Dendritic cell treated with granulocyte-macrophage colony-stimulating factor and Interleukin-4, amounts not matched to agents 40 ng/mL and 50 ng/mL, for 4 days (primary cell): ENCODE measurements around the gene FLNB.
"Not testable (repeated sequence)": the region's sequence is repeated elsewhere in the genome, so short reads cannot be mapped to it uniquely, and the experiment has no call there.

Experiments used
- H3K27ac Mint-ChIP-seq: one replicate; pipeline ENCODE4 v1.8.0; 2022; ENCODE audit warnings: mild to moderate bottlenecking, mixed read lengths
- H3K27me3 Mint-ChIP-seq: one replicate; pipeline ENCODE4 v1.8.0; 2022; ENCODE audit warnings: mild to moderate bottlenecking, mixed read lengths
- H3K36me3 Mint-ChIP-seq: one replicate; pipeline ENCODE4 v1.8.0; 2022; ENCODE audit warnings: low read depth, mixed read lengths
- H3K4me1 Mint-ChIP-seq: one replicate; pipeline ENCODE4 v1.8.0; 2022; ENCODE audit warnings: low read depth, mixed read lengths
- H3K4me3 Mint-ChIP-seq: one replicate; pipeline ENCODE4 v1.8.0; 2022; ENCODE audit warnings: mild to moderate bottlenecking, moderate library complexity, mixed read lengths
- H3K9me3 Mint-ChIP-seq: one replicate; pipeline ENCODE4 v1.8.0; 2022; ENCODE audit warnings: mixed read lengths
- intact Hi-C: fragments of 100-400 bp; cut with micrococcal nuclease; formaldehyde crosslinking; loops from one replicate; pipeline ENCODE4 v1.15.0; 2022

Gene FLNB

GRCh38 chr3:58051658-58052261 lies 43.5 kb downstream of the FLNB start:
- Mint-ChIP-seq H3K27ac (peak overlapping the region; percentile 57), H3K4me1 (peaks cover 39% of the 10 kb centered on the region)

GRCh38 chr3:58052373-58053273 lies 44.4 kb downstream of the FLNB start:
- Mint-ChIP-seq H3K27me3 (no peaks in the 10 kb centered on the region), H3K27ac (peak overlapping the region; percentile 45), H3K4me1 (peaks cover 46% of the 10 kb centered on the region), H3K4me3 (no peak overlapping the region), H3K36me3 (peaks cover 12% of the 10 kb centered on the region), H3K9me3 (peaks cover 16% of the 10 kb centered on the region)
- intact Hi-C loops: no loop called here

More at GRCh38 chr3:58051658-58052261, 43.5 kb downstream of the FLNB start:
- H3K27me3 Mint-ChIP-seq, intact Hi-C loops: not testable (repeated sequence)
- Mint-ChIP-seq H3K9me3 (peaks cover 16% of the 10 kb centered on the region), H3K4me3 (peak overlapping the region; percentile 3), H3K36me3 (peaks cover 12% of the 10 kb centered on the region)

- no peaks in the 10 kb centered on the region for H3K27me3 Mint-ChIP-seq
These were observed 46.4 kb downstream of the FLNB start for GRCh38 chr3:58054652-58055051.

GRCh38 chr3:58055314-58055713 lies 47.1 kb downstream of the FLNB start:
- Mint-ChIP-seq H3K4me3 (no peak overlapping the region), H3K4me1 (peaks cover 55% of the 10 kb centered on the region), H3K27ac (no peak overlapping the region), H3K27me3 (no peaks in the 10 kb centered on the region), H3K36me3 (peaks cover 12% of the 10 kb centered on the region), H3K9me3 (peaks cover 16% of the 10 kb centered on the region)
- intact Hi-C loops: no loop called here

More at GRCh38 chr3:58054652-58055051, 46.4 kb downstream of the FLNB start:
- intact Hi-C loops: no loop called here
- peaks cover 12% of the 10 kb centered on the region for H3K36me3 Mint-ChIP-seq
- H3K4me3 Mint-ChIP-seq: no peak overlapping the region
- H3K27ac Mint-ChIP-seq: no peak overlapping the region
- peaks cover 16% of the 10 kb centered on the region for H3K9me3 Mint-ChIP-seq
- H3K4me1 Mint-ChIP-seq: peaks cover 52% of the 10 kb centered on the region

- H3K27ac Mint-ChIP-seq, H3K4me3 Mint-ChIP-seq, intact Hi-C loops, H3K27me3 Mint-ChIP-seq: not testable (repeated sequence)
- peaks cover 16% of the 10 kb centered on the region for H3K9me3 Mint-ChIP-seq
- peaks cover 51% of the 10 kb centered on the region for H3K4me1 Mint-ChIP-seq
- H3K36me3 Mint-ChIP-seq: peaks cover 12% of the 10 kb centered on the region
These were observed 47.7 kb downstream of the FLNB start for GRCh38 chr3:58055891-58056290.

GRCh38 chr3:58058361-58059263 lies 50.4 kb downstream of the FLNB start:
- Mint-ChIP-seq H3K4me3 (no peak overlapping the region), H3K27me3 (no peaks in the 10 kb centered on the region), H3K36me3 (peaks cover 12% of the 10 kb centered on the region), H3K4me1 (peaks cover 44% of the 10 kb centered on the region), H3K9me3 (peaks cover 16% of the 10 kb centered on the region), H3K27ac (no peak overlapping the region)
- intact Hi-C loops: no loop called here

- Mint-ChIP-seq H3K4me1 (peaks cover 44% of the 10 kb centered on the region), H3K36me3 (peaks cover 6% of the 10 kb centered on the region), H3K27ac (no peak overlapping the region), H3K27me3 (no peaks in the 10 kb centered on the region), H3K4me3 (no peak overlapping the region), H3K9me3 (peaks cover 9% of the 10 kb centered on the region)
- intact Hi-C loops: no loop called here
These were observed 51.4 kb downstream of the FLNB start for GRCh38 chr3:58059349-58060321.

GRCh38 chr3:58062472-58062871 lies 54.2 kb downstream of the FLNB start:
- Mint-ChIP-seq H3K4me3 (no peak overlapping the region), H3K27me3 (no peaks in the 10 kb centered on the region), H3K4me1 (peaks cover 39% of the 10 kb centered on the region), H3K9me3 (no peaks in the 10 kb centered on the region), H3K36me3 (no peaks in the 10 kb centered on the region), H3K27ac (no peak overlapping the region)
- intact Hi-C loops: no loop called here

GRCh38 chr3:58063022-58063815 lies 55.0 kb downstream of the FLNB start:
- Mint-ChIP-seq H3K27me3 (no peaks in the 10 kb centered on the region), H3K27ac (no peak overlapping the region), H3K4me3 (no peak overlapping the region), H3K9me3 (no peaks in the 10 kb centered on the region), H3K4me1 (peaks cover 31% of the 10 kb centered on the region), H3K36me3 (no peaks in the 10 kb centered on the region)
- intact Hi-C loops: no loop called here

GRCh38 chr3:58064923-58065638 lies 56.9 kb downstream of the FLNB start:
- H3K4me3 Mint-ChIP-seq: no peak overlapping the region
- H3K4me1 Mint-ChIP-seq: peaks cover 13% of the 10 kb centered on the region
- no peaks in the 10 kb centered on the region for H3K36me3 Mint-ChIP-seq
- no peaks in the 10 kb centered on the region for H3K9me3 Mint-ChIP-seq
- no peak overlapping the region for H3K27ac Mint-ChIP-seq
- intact Hi-C loops: no loop called here
- H3K27me3 Mint-ChIP-seq: no peaks in the 10 kb centered on the region

- no peaks in the 10 kb centered on the region for H3K36me3 Mint-ChIP-seq
- H3K27me3 Mint-ChIP-seq: no peaks in the 10 kb centered on the region
- H3K27ac Mint-ChIP-seq: no peak overlapping the region
- H3K4me3 Mint-ChIP-seq: no peak overlapping the region
- H3K4me1 Mint-ChIP-seq: peaks cover 12% of the 10 kb centered on the region
- no peaks in the 10 kb centered on the region for H3K9me3 Mint-ChIP-seq
- intact Hi-C loops: no loop called here
These were observed 57.5 kb downstream of the FLNB start for GRCh38 chr3:58065700-58066167.

GRCh38 chr3:58066842-58067241 lies 58.6 kb downstream of the FLNB start:
- Mint-ChIP-seq H3K27ac (no peak overlapping the region), H3K4me3 (no peak overlapping the region), H3K9me3 (no peaks in the 10 kb centered on the region), H3K36me3 (no peaks in the 10 kb centered on the region), H3K4me1 (peaks cover 12% of the 10 kb centered on the region), H3K27me3 (no peaks in the 10 kb centered on the region)
- intact Hi-C loops: no loop called here
